Sigmoid colon (tissue), 4 donors: ENCODE results near the gene KRT85.

Experiments
- POLR2AphosphoS5 ChIP-seq, 4 donors: sonication (generic); formaldehyde crosslinking; IDR thresholded peaks; one replicate each; pipeline ENCODE4 v1.6.1; 2017; ENCODE audit warnings: antibody characterized with exemption in 4 of 4
- TF ChIP-seq, protein P1 (sequence below), 4 experiments: fragments of 450-650 bp in 3 of 4; fragments of 200-600 bp in 1 of 4; IDR thresholded peaks; one replicate each; pipeline ENCODE4 v1.5.1; 2016 to 2019; ENCODE audit warnings: antibody characterized with exemption in 4 of 4, mild to moderate bottlenecking in 3 of 4, moderate library complexity in 2 of 4

DNA sequence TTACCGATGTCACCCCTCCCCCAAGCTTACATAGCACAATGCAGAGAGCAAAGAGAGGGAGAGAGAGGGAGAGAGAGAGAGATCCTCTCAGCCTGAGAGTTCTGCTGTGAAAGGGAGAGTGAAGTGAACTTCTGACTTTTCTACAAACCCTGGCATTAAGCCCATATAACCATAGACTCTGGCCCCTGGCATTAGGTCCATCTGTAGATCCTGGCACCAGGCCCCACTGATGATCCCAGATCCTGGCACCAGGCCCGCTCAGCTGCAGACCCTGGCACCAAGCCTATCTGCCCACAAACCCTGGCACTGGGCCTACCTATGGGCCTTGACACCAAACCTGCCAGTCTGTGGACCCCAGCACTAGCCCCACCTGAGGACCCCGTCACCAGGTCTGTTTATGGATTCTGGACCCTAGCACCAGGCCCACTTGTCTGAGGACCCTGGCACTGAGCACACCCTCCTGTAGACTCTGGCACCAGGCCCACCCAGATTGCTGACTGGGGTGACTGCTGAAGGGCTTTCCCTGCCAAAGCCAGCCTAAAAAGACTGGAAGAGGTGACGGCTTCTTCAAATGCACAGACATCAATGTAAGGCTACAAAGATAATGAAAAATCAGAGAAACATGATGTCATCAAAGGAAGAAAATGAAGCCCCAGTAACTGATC, 31.6 kb downstream of the KRT85 start:
- TF ChIP-seq, protein P1, sequence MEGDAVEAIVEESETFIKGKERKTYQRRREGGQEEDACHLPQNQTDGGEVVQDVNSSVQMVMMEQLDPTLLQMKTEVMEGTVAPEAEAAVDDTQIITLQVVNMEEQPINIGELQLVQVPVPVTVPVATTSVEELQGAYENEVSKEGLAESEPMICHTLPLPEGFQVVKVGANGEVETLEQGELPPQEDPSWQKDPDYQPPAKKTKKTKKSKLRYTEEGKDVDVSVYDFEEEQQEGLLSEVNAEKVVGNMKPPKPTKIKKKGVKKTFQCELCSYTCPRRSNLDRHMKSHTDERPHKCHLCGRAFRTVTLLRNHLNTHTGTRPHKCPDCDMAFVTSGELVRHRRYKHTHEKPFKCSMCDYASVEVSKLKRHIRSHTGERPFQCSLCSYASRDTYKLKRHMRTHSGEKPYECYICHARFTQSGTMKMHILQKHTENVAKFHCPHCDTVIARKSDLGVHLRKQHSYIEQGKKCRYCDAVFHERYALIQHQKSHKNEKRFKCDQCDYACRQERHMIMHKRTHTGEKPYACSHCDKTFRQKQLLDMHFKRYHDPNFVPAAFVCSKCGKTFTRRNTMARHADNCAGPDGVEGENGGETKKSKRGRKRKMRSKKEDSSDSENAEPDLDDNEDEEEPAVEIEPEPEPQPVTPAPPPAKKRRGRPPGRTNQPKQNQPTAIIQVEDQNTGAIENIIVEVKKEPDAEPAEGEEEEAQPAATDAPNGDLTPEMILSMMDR (IDR thresholded peaks at IDR 0.05) = no peak
- no peak for TF ChIP-seq POLR2AphosphoS5 (IDR thresholded peaks at IDR 0.05)
